SK-N-SH (cell line): Measurements from ENCODE around the gene E4F1. TPM values are rescaled to one million over a fixed set of nuclear protein-coding genes. Genes with fewer than 3 reads are reported as not detected.

Experiments used
- CTCF ChIA-PET: fragments of 300-600, 350-600 bp; formaldehyde crosslinking; extraction: SDS; loops from one replicate; lab custom pipeline; 2021; lab: Yijun Ruan, JAX
- POLR2A ChIA-PET: fragments of 350-600 bp; sonication (Branson Sonifier 250); formaldehyde crosslinking; extraction: SDS; loops from one replicate; lab custom pipeline; 2020; ENCODE audit warnings: antibody characterized with exemption, inconsistent platforms; lab: Yijun Ruan, JAX
- DNase-seq: peaks from one replicate; pipeline ENCODE4 v3.0.0; 2012
- H2AFZ ChIP-seq: fragments of 200-600 bp; sonication (generic); 2 replicates; pipeline ENCODE4 v1.8.1; 2016; ENCODE audit warnings: antibody characterized with exemption, mild to moderate bottlenecking, low read depth
- H3F3A ChIP-seq: fragments of 200-600 bp; sonication (generic); replicated peaks from 2 replicates; pipeline ENCODE3; 2016; ENCODE audit warnings: antibody characterized with exemption, mild to moderate bottlenecking; ENCODE audit not compliant: insufficient read depth
- H3K27ac ChIP-seq, 2 experiments: fragments of 200-500 bp in 1 of 2; fragments of 200-600 bp in 1 of 2; sonication (Bioruptor generic) in 1 of 2; sonication (generic), shearing (Covaris generic) in 1 of 2; 2 replicates each; pipeline versions ENCODE4 v1.5.1 to v1.6.1; 2014 to 2016; ENCODE audit warnings: low read depth in 2 of 2, inconsistent platforms in 1 of 2, low read length in 1 of 2, mild to moderate bottlenecking in 1 of 2, mixed read lengths in 1 of 2
- H3K27me3 ChIP-seq: fragments of 200-600 bp; sonication (generic), shearing (Covaris generic); 2 replicates; pipeline ENCODE4 v1.6.1; 2016; ENCODE audit warnings: mixed run types; ENCODE audit not compliant: insufficient read depth
- H3K36me3 ChIP-seq, 2 experiments: fragments of 200-500 bp in 1 of 2; fragments of 200-600 bp in 1 of 2; sonication (Bioruptor generic) in 1 of 2; sonication (generic) in 1 of 2; replicated peaks in 1 of 2; 2 replicates each; pipeline versions ENCODE3 to v1.5.1; 2014 to 2016; ENCODE audit warnings: low read length in 1 of 2, mild to moderate bottlenecking in 1 of 2; ENCODE audit not compliant: insufficient read depth in 2 of 2, control insufficient read depth in 1 of 2
- H3K4me1 ChIP-seq, 2 experiments: fragments of 200-500 bp in 1 of 2; fragments of 200-600 bp in 1 of 2; sonication (Bioruptor generic) in 1 of 2; sonication (generic), shearing (Covaris generic) in 1 of 2; 2 replicates each; pipeline versions ENCODE4 v1.5.1 to v1.6.1; 2014 to 2016; ENCODE audit warnings: low read depth in 1 of 2, low read length in 1 of 2, mixed run types in 1 of 2; ENCODE audit not compliant: insufficient read depth in 2 of 2, control insufficient read depth in 1 of 2
- H3K4me2 ChIP-seq: fragments of 200-600 bp; sonication (generic), shearing (Covaris generic); 2 replicates; pipeline ENCODE4 v1.6.1; 2017; ENCODE audit warnings: mixed run types
- H3K4me3 ChIP-seq, 2 experiments: fragments of 200-500 bp in 1 of 2; fragments of 200-600 bp in 1 of 2; sonication (Bioruptor generic) in 1 of 2; sonication (generic), shearing (Covaris generic) in 1 of 2; 2 replicates each; pipeline versions ENCODE4 v1.5.1 to v1.8.1; 2014 to 2016; ENCODE audit warnings: low read depth in 2 of 2, inconsistent platforms in 1 of 2, low read length in 1 of 2, mild to moderate bottlenecking in 1 of 2, mixed read lengths in 1 of 2, moderate library complexity in 1 of 2
- H3K79me2 ChIP-seq: fragments of 200-600 bp; sonication (generic); 2 replicates; pipeline ENCODE4 v1.8.1; 2017; ENCODE audit warnings: mild to moderate bottlenecking; ENCODE audit not compliant: insufficient read depth
- H3K9ac ChIP-seq: fragments of 200-600 bp; sonication (generic); 2 replicates; pipeline ENCODE4 v1.6.1; 2017; ENCODE audit warnings: mixed run types
- H3K9me2 ChIP-seq: fragments of 200-600 bp; sonication (generic); 2 replicates; pipeline ENCODE4 v1.6.1; 2017; ENCODE audit warnings: mixed run types
- H3K9me3 ChIP-seq: fragments of 200-600 bp; sonication (generic); 2 replicates; pipeline ENCODE4 v1.6.1; 2017; ENCODE audit warnings: mixed run types, mild to moderate bottlenecking, moderate library complexity
- H4K20me1 ChIP-seq: fragments of 200-600 bp; sonication (generic); 2 replicates; pipeline ENCODE4 v1.6.1; 2017; ENCODE audit warnings: mild to moderate bottlenecking, mixed run types; ENCODE audit not compliant: insufficient read depth
- ELF1 ChIP-seq: IDR thresholded peaks from 2 replicates; pipeline ENCODE4 v1.4.0; 2012
- FOXM1 ChIP-seq: IDR thresholded peaks from 2 replicates; pipeline ENCODE4 v1.4.0; 2012; ENCODE audit warnings: low read depth, mild to moderate bottlenecking
- JUND ChIP-seq: IDR thresholded peaks from 2 replicates; pipeline ENCODE4 v1.4.0; 2012
- MXI1 ChIP-seq: IDR thresholded peaks from 2 replicates; pipeline ENCODE4 v1.6.1; 2012; ENCODE audit warnings: mild to moderate bottlenecking, low read depth, low read length, improper control_type of control experiment
- NRF1 ChIP-seq: IDR thresholded peaks from 2 replicates; pipeline ENCODE4 v1.6.1; 2012; ENCODE audit warnings: low read depth, mild to moderate bottlenecking, low read length
- RFX5 ChIP-seq: IDR thresholded peaks from 2 replicates; pipeline ENCODE4 v1.6.1; 2012; ENCODE audit warnings: mild to moderate bottlenecking, improper control_type of control experiment, low read length
- TAF1 ChIP-seq: IDR thresholded peaks from 2 replicates; pipeline ENCODE4 v1.6.1; 2012; ENCODE audit warnings: low read depth, mild to moderate bottlenecking, low read length, moderate library complexity, borderline replicate concordance
- TCF12 ChIP-seq: IDR thresholded peaks from 2 replicates; pipeline ENCODE4 v1.4.0; 2012
- YY1 ChIP-seq: IDR thresholded peaks from 2 replicates; pipeline ENCODE4 v1.4.0; 2012; ENCODE audit warnings: low read depth, mild to moderate bottlenecking
- WGBS: methylation state at CpG from one replicate; pipeline ENCODE4 v1.1.6; 2017; ENCODE audit warnings: low lambda C conversion rate; 5-methylcytosine and 5-hydroxymethylcytosine counted together
- polyA plus RNA-seq, 3 experiments: library from polyadenylated mRNA; depleted of rRNA; stranded (reverse); fragments of >200 nt; gene quantifications; 2 replicates each; pipeline ENCODE4 v1.2.3, GENCODE V29; 2012
- TF ChIP-seq, protein P1 (sequence below): fragments of 150-350 bp; IDR thresholded peaks from 2 replicates; pipeline ENCODE4 v1.6.1; 2016; ENCODE audit warnings: mild to moderate bottlenecking, low read depth, low read length
- TF ChIP-seq, protein P2 (sequence below): IDR thresholded peaks from 2 replicates; pipeline ENCODE4; 2012
- TF ChIP-seq, protein P3 (sequence below): IDR thresholded peaks from 2 replicates; pipeline ENCODE4 v1.6.1; 2012; ENCODE audit warnings: mild to moderate bottlenecking, low read depth, low read length, moderate library complexity

The E4F1 gene
- polyA plus RNA-seq, 1 of the 3 experiments (the other 2 are of a cell fraction) = 33.0 TPM

DNA sequence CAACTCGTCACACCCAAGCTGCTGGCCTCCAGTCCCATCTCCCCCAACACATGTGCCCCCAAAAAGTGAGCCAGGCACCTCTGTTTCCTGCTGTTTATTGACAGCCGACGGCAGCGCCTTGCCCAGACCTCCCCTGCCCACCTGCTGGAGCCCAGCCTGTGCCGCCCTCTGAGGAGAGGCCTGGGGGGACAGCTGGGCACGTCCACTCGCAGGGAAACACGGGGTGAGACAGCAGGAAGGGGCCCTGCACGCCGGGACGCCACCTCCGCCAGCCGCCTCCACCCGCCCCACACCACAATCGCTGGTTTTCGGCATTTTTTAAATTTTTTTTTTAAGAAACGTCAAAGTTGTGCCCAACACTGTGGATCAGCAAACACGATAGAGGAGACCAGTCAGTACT is 46.3 kb upstream of the E4F1 start:
- H3K27ac ChIP-seq = no peak overlapping the region
- no peak overlapping the region for H3K4me2 ChIP-seq
- no peaks in the 10 kb centered on the region for H3K9me3 ChIP-seq
- no peak overlapping the region for H3K9ac ChIP-seq
- TF ChIP-seq, protein P1, sequence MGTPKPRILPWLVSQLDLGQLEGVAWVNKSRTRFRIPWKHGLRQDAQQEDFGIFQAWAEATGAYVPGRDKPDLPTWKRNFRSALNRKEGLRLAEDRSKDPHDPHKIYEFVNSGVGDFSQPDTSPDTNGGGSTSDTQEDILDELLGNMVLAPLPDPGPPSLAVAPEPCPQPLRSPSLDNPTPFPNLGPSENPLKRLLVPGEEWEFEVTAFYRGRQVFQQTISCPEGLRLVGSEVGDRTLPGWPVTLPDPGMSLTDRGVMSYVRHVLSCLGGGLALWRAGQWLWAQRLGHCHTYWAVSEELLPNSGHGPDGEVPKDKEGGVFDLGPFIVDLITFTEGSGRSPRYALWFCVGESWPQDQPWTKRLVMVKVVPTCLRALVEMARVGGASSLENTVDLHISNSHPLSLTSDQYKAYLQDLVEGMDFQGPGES = no peak
- TF ChIP-seq TCF12 = no peak
- no peak for TF ChIP-seq RFX5
- TF ChIP-seq, protein P2, sequence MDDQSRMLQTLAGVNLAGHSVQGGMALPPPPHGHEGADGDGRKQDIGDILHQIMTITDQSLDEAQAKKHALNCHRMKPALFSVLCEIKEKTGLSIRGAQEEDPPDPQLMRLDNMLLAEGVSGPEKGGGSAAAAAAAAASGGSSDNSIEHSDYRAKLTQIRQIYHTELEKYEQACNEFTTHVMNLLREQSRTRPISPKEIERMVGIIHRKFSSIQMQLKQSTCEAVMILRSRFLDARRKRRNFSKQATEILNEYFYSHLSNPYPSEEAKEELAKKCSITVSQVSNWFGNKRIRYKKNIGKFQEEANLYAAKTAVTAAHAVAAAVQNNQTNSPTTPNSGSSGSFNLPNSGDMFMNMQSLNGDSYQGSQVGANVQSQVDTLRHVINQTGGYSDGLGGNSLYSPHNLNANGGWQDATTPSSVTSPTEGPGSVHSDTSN = no peak
- 94% methylated on average over 16 of the region's 18 CpGs for WGBS
- H3K27me3 ChIP-seq = no peaks in the 10 kb centered on the region
- no peak for DNase-seq
- no peaks in the 10 kb centered on the region for H3F3A ChIP-seq
- CTCF ChIA-PET = no interaction called here
- POLR2A ChIA-PET = no interaction called here
- H3K4me1 ChIP-seq = no peaks in the 10 kb centered on the region
- no peak overlapping the region for H2AFZ ChIP-seq
- no peaks in the 10 kb centered on the region for H4K20me1 ChIP-seq
- H3K9me2 ChIP-seq = no peaks in the 10 kb centered on the region
- peaks cover 0 to 51% of the 10 kb centered on the region in 2 experiments for H3K36me3 ChIP-seq
- no peaks in the 10 kb centered on the region for H3K79me2 ChIP-seq
- no peak overlapping the region for H3K4me3 ChIP-seq

DNA sequence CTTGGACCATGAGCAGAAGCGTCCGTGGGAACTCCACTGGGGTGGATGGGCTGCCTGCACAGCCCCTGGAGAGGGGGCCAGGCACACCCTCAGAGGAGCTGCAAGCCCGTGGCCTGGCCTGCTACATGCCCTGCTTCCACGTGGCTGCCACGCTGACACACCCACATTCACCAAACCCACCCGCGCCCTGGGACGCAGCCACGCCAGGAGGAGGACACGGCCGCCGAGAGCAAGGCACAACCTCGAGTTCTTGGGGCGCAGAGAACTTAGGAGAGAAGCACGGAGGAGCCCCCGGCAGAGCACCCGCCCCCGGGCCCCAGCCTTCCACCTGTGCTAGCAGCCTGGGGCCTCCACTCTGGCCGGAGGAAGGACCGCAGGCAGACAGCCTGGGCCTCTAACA is 45.8 kb upstream of the E4F1 start:
- Histone ChIP-seq H3K27me3 (no peaks in the 10 kb centered on the region), H4K20me1 (no peaks in the 10 kb centered on the region), H3K9me2 (no peaks in the 10 kb centered on the region), H3K4me1 (no peaks in the 10 kb centered on the region), H2AFZ (no peak overlapping the region), H3K4me2 (no peak overlapping the region), H3K36me3 (peaks cover 0 to 49% of the 10 kb centered on the region in 2 experiments), H3K9ac (no peak overlapping the region), H3K9me3 (no peaks in the 10 kb centered on the region), H3F3A (no peaks in the 10 kb centered on the region), H3K27ac (no peak overlapping the region), H3K79me2 (no peaks in the 10 kb centered on the region), H3K4me3 (no peak overlapping the region)
- 95% methylated on average over 9 of the region's 20 CpGs for WGBS
- no peak for DNase-seq
- ChIA-PET CTCF (interaction anchor here (1.0 kb wide), 1 partner anchor 24 kb away, joined by 3 read pairs; no protein-coding TSS in a partner anchor), POLR2A (no interaction called here)
- TF ChIP-seq MXI1 = no peak

DNA sequence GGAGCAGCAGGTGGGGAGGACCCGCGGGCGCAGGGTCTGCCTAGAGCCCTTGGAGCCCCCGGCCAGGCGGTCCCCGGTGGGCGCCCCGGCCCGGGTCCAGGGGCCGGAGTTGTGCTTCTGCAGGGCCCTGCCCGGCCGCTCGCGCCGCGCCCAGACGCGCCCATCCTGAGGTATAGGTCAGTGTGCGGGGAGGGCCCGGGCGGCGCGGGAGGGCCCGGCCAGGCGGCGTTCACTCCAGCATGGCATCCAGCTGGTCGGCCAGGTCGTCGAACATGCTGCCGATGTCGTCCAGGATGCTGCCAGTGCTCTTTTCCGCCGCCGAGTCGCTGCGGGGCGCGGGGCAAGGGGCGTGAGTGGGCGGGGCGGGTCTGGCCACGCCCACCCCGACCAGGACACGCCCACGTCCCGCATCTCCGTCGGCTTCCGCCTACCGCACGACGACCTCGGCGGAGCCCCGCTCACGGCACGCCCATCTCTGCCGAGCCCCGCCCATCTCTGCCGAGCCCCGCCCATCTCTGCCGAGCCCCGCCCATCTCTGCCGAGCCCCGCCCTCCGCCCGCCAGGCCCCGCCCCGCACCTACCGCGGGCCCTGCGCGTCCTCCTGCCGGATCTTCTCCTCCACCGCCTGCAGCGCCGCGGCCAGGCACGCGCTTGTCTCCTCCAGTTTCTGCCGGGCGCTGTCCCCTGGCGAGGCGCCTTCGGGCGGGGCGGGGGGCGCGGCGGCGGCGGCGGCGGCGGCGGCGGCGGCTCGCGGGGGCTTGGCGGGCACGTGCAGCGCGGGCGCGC is 44.9 kb upstream of the E4F1 start:
- POLR2A ChIA-PET = no interaction called here
- Histone ChIP-seq H3K27ac (no peak overlapping the region), H3K27me3 (no peaks in the 10 kb centered on the region), H3K4me3 (no peak overlapping the region), H4K20me1 (no peaks in the 10 kb centered on the region), H3F3A (no peaks in the 10 kb centered on the region), H3K9me3 (no peaks in the 10 kb centered on the region), H3K9me2 (no peaks in the 10 kb centered on the region), H3K4me1 (no peaks in the 10 kb centered on the region), H3K36me3 (peaks cover 0 to 44% of the 10 kb centered on the region in 2 experiments), H3K9ac (no peak overlapping the region), H2AFZ (no peak overlapping the region), H3K4me2 (no peak overlapping the region), H3K79me2 (no peaks in the 10 kb centered on the region)
- CTCF ChIA-PET = interaction anchor here (1.0 kb wide), 1 partner anchor 25 kb away, joined by 3 read pairs; no protein-coding TSS in a partner anchor
- DNase-seq = peak; percentile 73
- WGBS = 90% methylated on average over 106 of the region's 106 CpGs
- TF ChIP-seq ELF1 = no peak
- TF ChIP-seq FOXM1 = no peak
- TF ChIP-seq TAF1 = no peak
- no peak for TF ChIP-seq NRF1
- TF ChIP-seq JUND = no peak
- TF ChIP-seq, protein P3, sequence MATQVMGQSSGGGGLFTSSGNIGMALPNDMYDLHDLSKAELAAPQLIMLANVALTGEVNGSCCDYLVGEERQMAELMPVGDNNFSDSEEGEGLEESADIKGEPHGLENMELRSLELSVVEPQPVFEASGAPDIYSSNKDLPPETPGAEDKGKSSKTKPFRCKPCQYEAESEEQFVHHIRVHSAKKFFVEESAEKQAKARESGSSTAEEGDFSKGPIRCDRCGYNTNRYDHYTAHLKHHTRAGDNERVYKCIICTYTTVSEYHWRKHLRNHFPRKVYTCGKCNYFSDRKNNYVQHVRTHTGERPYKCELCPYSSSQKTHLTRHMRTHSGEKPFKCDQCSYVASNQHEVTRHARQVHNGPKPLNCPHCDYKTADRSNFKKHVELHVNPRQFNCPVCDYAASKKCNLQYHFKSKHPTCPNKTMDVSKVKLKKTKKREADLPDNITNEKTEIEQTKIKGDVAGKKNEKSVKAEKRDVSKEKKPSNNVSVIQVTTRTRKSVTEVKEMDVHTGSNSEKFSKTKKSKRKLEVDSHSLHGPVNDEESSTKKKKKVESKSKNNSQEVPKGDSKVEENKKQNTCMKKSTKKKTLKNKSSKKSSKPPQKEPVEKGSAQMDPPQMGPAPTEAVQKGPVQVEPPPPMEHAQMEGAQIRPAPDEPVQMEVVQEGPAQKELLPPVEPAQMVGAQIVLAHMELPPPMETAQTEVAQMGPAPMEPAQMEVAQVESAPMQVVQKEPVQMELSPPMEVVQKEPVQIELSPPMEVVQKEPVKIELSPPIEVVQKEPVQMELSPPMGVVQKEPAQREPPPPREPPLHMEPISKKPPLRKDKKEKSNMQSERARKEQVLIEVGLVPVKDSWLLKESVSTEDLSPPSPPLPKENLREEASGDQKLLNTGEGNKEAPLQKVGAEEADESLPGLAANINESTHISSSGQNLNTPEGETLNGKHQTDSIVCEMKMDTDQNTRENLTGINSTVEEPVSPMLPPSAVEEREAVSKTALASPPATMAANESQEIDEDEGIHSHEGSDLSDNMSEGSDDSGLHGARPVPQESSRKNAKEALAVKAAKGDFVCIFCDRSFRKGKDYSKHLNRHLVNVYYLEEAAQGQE = no peak
- TF ChIP-seq, protein P1 = no peak
- TF ChIP-seq, protein P2 = no peak
- no peak for TF ChIP-seq YY1
